Mesenchymal stem cell (in vitro differentiated cells and primary cell): Measurements from ENCODE around the gene HOXA5.

ENCODE experiments used
- DNase-seq: peaks from one replicate; pipeline ENCODE4 v3.0.0-alpha.2; 2013
- H2AFZ ChIP-seq: one replicate; pipeline ENCODE4 v1.6.1; 2013; ENCODE audit warnings: low read depth, mild to moderate bottlenecking, control low read depth, inconsistent platforms, low read length, moderate library complexity
- H2AK5ac ChIP-seq: 2 replicates; pipeline ENCODE4 v1.6.1; 2013; ENCODE audit warnings: low read length, moderate library complexity, mild to moderate bottlenecking, inconsistent platforms; ENCODE audit not compliant: severe bottlenecking
- H2BK120ac ChIP-seq: one replicate; pipeline ENCODE4 v1.6.1; 2013; ENCODE audit warnings: low read depth, mild to moderate bottlenecking, inconsistent platforms, low read length, moderate library complexity
- H2BK12ac ChIP-seq, 2 experiments: one replicate each; pipeline ENCODE4 v1.6.1; 2013; ENCODE audit warnings: inconsistent platforms in 2 of 2, low read length in 2 of 2, mild to moderate bottlenecking in 2 of 2, moderate library complexity in 2 of 2, control low read depth in 1 of 2
- H2BK15ac ChIP-seq: one replicate; pipeline ENCODE4 v1.6.1; 2013; ENCODE audit warnings: mild to moderate bottlenecking, low read depth, inconsistent platforms; ENCODE audit not compliant: poor library complexity, severe bottlenecking
- H2BK5ac ChIP-seq: 2 replicates; pipeline ENCODE4 v1.6.1; 2013; ENCODE audit warnings: low read depth, mild to moderate bottlenecking, low read length, control low read depth, inconsistent platforms; ENCODE audit not compliant: poor library complexity, severe bottlenecking
- H3K14ac ChIP-seq, 2 experiments: one replicate each; pipeline ENCODE4 v1.6.1; 2013; ENCODE audit warnings: inconsistent platforms in 2 of 2, low read length in 2 of 2, control low read depth in 1 of 2, mild to moderate bottlenecking in 1 of 2, moderate library complexity in 1 of 2
- H3K18ac ChIP-seq, 2 experiments: one replicate each; pipeline ENCODE4 v1.6.1; 2013; ENCODE audit warnings: inconsistent platforms in 2 of 2, low read length in 2 of 2, control low read depth in 1 of 2, low read depth in 1 of 2, mild to moderate bottlenecking in 1 of 2
- H3K23ac ChIP-seq, 2 experiments: one replicate each; pipeline ENCODE4 v1.6.1; 2013; ENCODE audit warnings: inconsistent platforms in 2 of 2, low read length in 2 of 2, mild to moderate bottlenecking in 2 of 2, moderate library complexity in 2 of 2, control low read depth in 1 of 2
- H3K27ac ChIP-seq: 2 replicates; pipeline ENCODE4 v1.5.1; 2013; ENCODE audit warnings: mild to moderate bottlenecking, moderate library complexity, low read length, control low read depth, inconsistent platforms; ENCODE audit not compliant: poor library complexity, severe bottlenecking
- H3K27me3 ChIP-seq, 2 experiments: 2 replicates each; pipeline versions ENCODE4 v1.6.1 to v1.7.0; 2013; ENCODE audit warnings: low read length in 2 of 2, mild to moderate bottlenecking in 2 of 2, moderate library complexity in 2 of 2, control low read depth in 1 of 2, inconsistent platforms in 1 of 2; ENCODE audit not compliant: control insufficient read depth in 1 of 2, insufficient read depth in 1 of 2
- H3K36me3 ChIP-seq, 2 experiments: 2 replicates each; pipeline versions ENCODE4 v1.6.1 to v1.7.0; 2013; ENCODE audit warnings: low read length in 2 of 2, control low read depth in 1 of 2, inconsistent platforms in 1 of 2, low read depth in 1 of 2, mild to moderate bottlenecking in 1 of 2; ENCODE audit not compliant: insufficient read depth in 2 of 2, control insufficient read depth in 1 of 2
- H3K4ac ChIP-seq, 2 experiments: one replicate each; pipeline ENCODE4 v1.6.1; 2013; ENCODE audit warnings: inconsistent platforms in 2 of 2, low read length in 2 of 2, mild to moderate bottlenecking in 2 of 2, moderate library complexity in 2 of 2, control low read depth in 1 of 2, low read depth in 1 of 2
- H3K4me1 ChIP-seq: 2 replicates; pipeline ENCODE4 v1.6.1; 2013; ENCODE audit warnings: low read depth, low read length, control low read depth; ENCODE audit not compliant: control insufficient read depth, insufficient read depth
- H3K4me2 ChIP-seq: 2 replicates; pipeline ENCODE4 v1.6.1; 2013; ENCODE audit warnings: low read length, mild to moderate bottlenecking, inconsistent platforms; ENCODE audit not compliant: poor library complexity, severe bottlenecking
- H3K4me3 ChIP-seq, 2 experiments: 2 replicates each; pipeline versions ENCODE4 v1.5.1 to v1.7.0; 2013; ENCODE audit warnings: low read length in 2 of 2, mild to moderate bottlenecking in 2 of 2, control low read depth in 1 of 2, low read depth in 1 of 2; ENCODE audit not compliant: insufficient read depth in 1 of 2
- H3K79me1 ChIP-seq: replicated peaks from 2 replicates; pipeline ENCODE4 v1.6.1; 2013; ENCODE audit warnings: mild to moderate bottlenecking, control low read depth, low read length, inconsistent platforms; ENCODE audit not compliant: poor library complexity, severe bottlenecking
- H3K9ac ChIP-seq: 2 replicates; pipeline ENCODE4 v1.7.0; 2013; ENCODE audit warnings: mild to moderate bottlenecking, low read length, moderate library complexity
- H3K9me3 ChIP-seq: 2 replicates; pipeline ENCODE4 v1.7.0; 2013; ENCODE audit warnings: mild to moderate bottlenecking, low read length; ENCODE audit not compliant: control insufficient read depth
- H4K8ac ChIP-seq: one replicate; pipeline ENCODE4 v1.6.1; 2013; ENCODE audit warnings: inconsistent platforms, mild to moderate bottlenecking, low read length, moderate library complexity
- H4K91ac ChIP-seq: one replicate; pipeline ENCODE4 v1.6.1; 2013; ENCODE audit warnings: mild to moderate bottlenecking, low read length, inconsistent platforms
- WGBS: methylation state at CpG from one replicate; pipeline ENCODE4 v1.1.7; 2013; ENCODE audit warnings: mixed read lengths; 5-methylcytosine and 5-hydroxymethylcytosine counted together

HOXA5 gene

DNA sequence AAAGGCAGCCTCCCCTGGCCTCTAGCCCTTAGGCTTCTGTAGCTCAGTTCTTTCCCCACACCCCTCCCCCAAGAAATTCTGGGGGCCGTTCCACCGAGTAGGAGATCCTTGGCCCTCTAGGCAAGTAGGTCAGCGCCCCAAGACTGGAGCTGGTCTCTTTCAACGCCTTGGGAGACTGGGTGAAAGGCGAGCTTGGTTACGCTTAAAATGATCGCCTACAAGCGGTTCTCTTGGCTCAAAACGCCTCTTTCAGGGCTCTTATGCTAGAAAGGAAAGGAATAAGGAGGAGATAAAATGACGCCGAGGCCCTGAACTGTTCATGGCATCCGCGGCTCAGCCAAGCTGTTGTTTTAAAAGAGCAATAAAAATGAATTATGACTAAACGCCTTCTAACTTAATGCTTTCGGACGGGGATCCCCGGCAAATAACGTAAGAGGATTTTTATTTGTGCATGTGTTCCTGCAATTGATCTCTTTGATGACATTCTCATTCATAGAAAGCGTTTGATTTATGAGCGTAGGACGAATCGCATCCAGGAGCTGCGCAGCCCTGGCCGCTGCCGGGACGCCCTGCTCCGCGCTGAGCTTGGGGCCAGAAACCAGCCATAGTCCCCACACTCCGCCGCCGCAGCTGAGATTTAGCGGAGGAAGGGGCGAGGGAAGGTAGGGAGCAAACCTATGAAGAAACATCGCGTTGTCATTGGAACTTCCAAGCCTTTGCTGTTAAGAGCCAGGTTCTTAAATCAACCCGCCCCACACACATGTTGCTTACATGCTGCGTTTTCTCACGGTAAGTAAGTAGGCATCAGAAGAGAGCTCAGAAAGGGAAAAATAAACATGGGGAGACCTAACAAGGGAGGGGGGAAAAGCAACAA is 44.7 kb downstream of the HOXA5 start:
- Histone ChIP-seq H2AK5ac (no peak overlapping the region), H3K27me3 (no peaks in the 10 kb centered on the region), H2BK12ac (peak overlapping the region; percentile 18 to 79), H3K14ac (no peak overlapping the region), H3K4me3 (peak overlapping the region; percentile 66 to 92), H3K4me1 (peaks cover 17% of the 10 kb centered on the region), H3K4ac (peak overlapping the region; percentile 13 to 44), H2BK5ac (peak overlapping the region; percentile 33), H3K4me2 (peak overlapping the region; percentile 85), H4K91ac (no peak overlapping the region), H2AFZ (no peak overlapping the region), H4K8ac (peak overlapping the region; percentile 86), H3K23ac (peak overlapping the region in 1 of 2 experiments; percentile 9), H3K18ac (peak overlapping the region in 1 of 2 experiments; percentile 65), H2BK15ac (peak overlapping the region; percentile 12), H3K9ac (peak overlapping the region; percentile 96), H3K79me1 (peaks cover 1% of the 10 kb centered on the region), H3K27ac (peak overlapping the region; percentile 84), H3K9me3 (no peaks in the 10 kb centered on the region), H3K36me3 (peaks cover 7 to 13% of the 10 kb centered on the region in 2 experiments), H2BK120ac (no peak overlapping the region)
- WGBS: 3% methylated on average over 36 of the region's 38 CpGs
- peak; percentile 61 for DNase-seq

DNA sequence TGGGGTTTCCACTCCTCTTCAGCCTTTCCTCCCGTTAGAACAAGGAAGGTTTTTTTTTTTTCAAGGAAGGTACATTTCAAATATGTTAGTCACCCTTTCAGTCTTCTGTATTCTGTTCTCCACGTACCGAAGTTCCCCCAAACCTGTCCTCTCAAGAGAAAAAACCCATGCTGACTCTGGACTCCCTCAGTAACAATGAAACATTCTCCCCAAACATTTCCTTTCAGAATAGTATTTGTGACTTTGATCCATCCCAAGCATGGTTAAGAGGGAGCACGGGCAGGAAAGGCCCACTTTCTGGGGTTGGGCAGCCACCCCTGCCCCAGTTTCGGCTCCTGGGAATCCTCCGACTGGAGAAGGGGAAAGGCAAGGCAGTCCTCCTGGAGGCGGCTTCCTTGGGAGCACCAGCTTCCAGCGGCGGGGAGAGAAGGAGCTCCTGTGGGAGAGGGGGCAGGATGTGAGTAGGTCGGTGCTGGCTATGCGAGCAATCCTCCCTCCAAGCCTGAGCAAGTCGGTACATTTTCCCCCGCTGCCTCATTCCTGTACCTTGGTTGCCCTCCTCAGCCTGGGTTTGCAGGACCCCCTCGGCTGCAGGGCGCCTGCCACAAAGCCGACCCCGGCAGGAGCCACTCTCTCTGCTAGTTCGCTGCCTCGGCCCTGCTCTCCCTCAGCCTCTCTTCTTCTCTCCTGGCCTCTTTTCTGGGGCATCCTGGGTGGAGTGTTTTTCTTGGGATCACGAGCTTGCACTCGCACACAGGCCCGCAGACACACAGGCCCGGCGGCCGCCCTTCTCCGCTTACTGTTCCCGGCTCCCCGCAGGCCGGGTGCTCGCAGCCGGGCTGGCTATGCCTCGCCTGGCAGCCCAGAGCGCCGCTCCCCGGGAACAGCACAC is 45.5 kb downstream of the HOXA5 start:
- 5% methylated on average over 29 of the region's 35 CpGs for WGBS
- peak overlapping the region; percentile 96 for H3K9ac ChIP-seq
- no peaks in the 10 kb centered on the region for H3K27me3 ChIP-seq
- H4K8ac ChIP-seq: no peak overlapping the region
- H4K91ac ChIP-seq: peak overlapping the region; percentile 18
- peak overlapping the region; percentile 84 for H3K27ac ChIP-seq
- H3K4me1 ChIP-seq: peaks cover 13% of the 10 kb centered on the region
- H3K4me3 ChIP-seq: peak overlapping the region; percentile 66 to 92
- H3K4ac ChIP-seq: peak overlapping the region; percentile 13 to 60
- DNase-seq: peak; percentile 28
- peak overlapping the region; percentile 33 for H2BK5ac ChIP-seq
- peaks cover 7 to 13% of the 10 kb centered on the region in 2 experiments for H3K36me3 ChIP-seq
- H2AK5ac ChIP-seq: no peak overlapping the region
- H3K18ac ChIP-seq: peak overlapping the region; percentile 49 to 61
- H3K4me2 ChIP-seq: peak overlapping the region; percentile 85
- H3K23ac ChIP-seq: peak overlapping the region in 1 of 2 experiments; percentile 93
- H2BK120ac ChIP-seq: no peak overlapping the region
- peaks cover 1% of the 10 kb centered on the region for H3K79me1 ChIP-seq
- H3K9me3 ChIP-seq: no peaks in the 10 kb centered on the region
- peak overlapping the region in 1 of 2 experiments; percentile 26 for H3K14ac ChIP-seq
- no peak overlapping the region for H2AFZ ChIP-seq
- H2BK15ac ChIP-seq: peak overlapping the region; percentile 12
- H2BK12ac ChIP-seq: peak overlapping the region in 1 of 2 experiments; percentile 10

DNA sequence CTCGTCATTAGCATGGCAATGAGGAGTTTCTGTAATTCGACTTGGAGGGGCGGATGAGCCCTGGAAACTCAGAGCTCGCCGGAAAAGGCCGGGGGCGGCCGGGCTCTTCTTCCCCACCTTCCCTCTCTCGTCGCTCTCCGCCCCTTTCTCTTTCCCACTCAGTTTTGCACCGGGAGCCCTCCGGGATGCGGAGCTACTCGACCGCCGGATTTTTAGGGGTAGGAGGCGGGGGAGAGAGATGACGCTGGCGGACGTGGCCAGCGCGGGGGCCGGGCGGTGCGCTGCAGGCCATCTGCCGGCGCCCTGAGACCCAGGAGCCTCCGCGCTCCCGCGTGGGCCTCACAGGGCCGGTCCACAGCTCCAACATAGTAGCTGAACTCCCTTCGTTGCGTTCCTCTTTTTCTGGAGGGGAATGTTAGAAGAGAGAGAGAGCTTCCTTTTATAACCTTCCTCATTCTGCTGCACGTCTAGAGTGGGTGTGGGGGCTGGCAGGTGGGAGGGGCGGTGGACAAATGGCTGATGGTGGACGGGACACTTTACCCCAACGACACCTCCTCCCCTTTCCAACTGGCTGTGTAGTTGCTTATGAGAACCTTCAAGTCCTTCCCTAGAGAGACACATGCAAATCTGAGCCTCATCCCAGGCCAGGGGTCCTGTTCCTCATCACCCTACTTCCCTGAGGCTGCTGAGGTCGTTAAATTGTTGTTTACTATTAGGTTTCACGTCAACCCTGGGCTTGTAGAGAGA is 46.5 kb downstream of the HOXA5 start:
- 0% methylated on average over 24 of the region's 41 CpGs for WGBS
- Histone ChIP-seq H2AFZ (peak overlapping the region; percentile 52), H3K9me3 (no peaks in the 10 kb centered on the region), H2BK5ac (peak overlapping the region; percentile 93), H3K23ac (peak overlapping the region in 1 of 2 experiments; percentile 14), H2BK15ac (no peak overlapping the region), H3K4ac (peak overlapping the region in 1 of 2 experiments; percentile 13), H2BK12ac (peak overlapping the region in 1 of 2 experiments; percentile 47), H3K27ac (peak overlapping the region; percentile 84), H3K36me3 (peaks cover 7 to 12% of the 10 kb centered on the region in 2 experiments), H4K8ac (no peak overlapping the region), H2BK120ac (peak overlapping the region; percentile 29), H2AK5ac (peak overlapping the region; percentile 35), H3K18ac (peak overlapping the region; percentile 37 to 71), H3K4me3 (peak overlapping the region; percentile 85 to 92), H3K4me2 (peak overlapping the region; percentile 80), H3K14ac (no peak overlapping the region), H3K4me1 (peaks cover 11% of the 10 kb centered on the region), H3K9ac (peak overlapping the region; percentile 96), H3K79me1 (peaks cover 1% of the 10 kb centered on the region), H3K27me3 (no peaks in the 10 kb centered on the region), H4K91ac (no peak overlapping the region)
- peak; percentile 40 for DNase-seq
